Caco-2 (cell line): ENCODE results near the gene SLC38A9. TPM values are rescaled to one million over a fixed set of nuclear protein-coding genes. Genes with fewer than 3 reads are reported as not detected.
"Not testable (repeated sequence)": the region's sequence is repeated elsewhere in the genome, so short reads cannot be mapped to it uniquely, and the experiment has no call there.

ENCODE experiments used
- BruUV-seq: library from RNA; stranded (reverse); fragments of 400-500 nt; replicated peaks from 2 replicates; lab custom pipeline; 2021; lab: Mats Ljungman, UMichigan
- CTCF ChIA-PET: fragments of 300-600 bp; sonication (Branson Sonifier 250); formaldehyde crosslinking; loops from one replicate; lab custom pipeline; 2022; ENCODE audit warnings: antibody characterized with exemption; lab: Charles Lee
- POLR2A ChIA-PET: fragments of 300-600 bp; sonication (Branson Sonifier 250); formaldehyde crosslinking; loops from one replicate; lab custom pipeline; 2022; ENCODE audit warnings: antibody characterized with exemption; lab: Charles Lee
- DNase-seq, 2 experiments: peaks; one replicate each; pipeline versions ENCODE4 v3.0.0 to v3.0.0-alpha.2; 2020 to 2022
- H3K27me3 ChIP-seq: replicated peaks from 2 replicates; pipeline ENCODE4 v1.6.0; 2011; ENCODE audit warnings: low read length; ENCODE audit not compliant: control insufficient read depth, insufficient read depth
- H3K36me3 ChIP-seq: 2 replicates; pipeline ENCODE4 v1.5.1; 2011; ENCODE audit warnings: low read length; ENCODE audit not compliant: control insufficient read depth, insufficient read depth
- H3K4me1 ChIP-seq: fragments of 250-450 bp; sonication (Bioruptor Pico); 2 replicates; pipeline ENCODE4 v1.5.1; 2020; ENCODE audit warnings: mild to moderate bottlenecking
- H3K4me3 ChIP-seq: 2 replicates; pipeline ENCODE4 v1.5.1; 2011; ENCODE audit warnings: low read depth, mild to moderate bottlenecking, control low read depth, low read length
- H3K9me3 ChIP-seq: fragments of 250-450 bp; sonication (Bioruptor Pico); 2 replicates; pipeline ENCODE4 v1.5.1; 2020; ENCODE audit warnings: mild to moderate bottlenecking, moderate library complexity
- H3K27ac Mint-ChIP-seq: one replicate; pipeline ENCODE4 v1.8.0; 2022; ENCODE audit warnings: mixed read lengths; ENCODE audit not compliant: unreplicated experiment
- H3K27me3 Mint-ChIP-seq: one replicate; pipeline ENCODE4 v1.8.0; 2022; ENCODE audit warnings: mixed read lengths; ENCODE audit not compliant: insufficient read depth, unreplicated experiment
- H3K36me3 Mint-ChIP-seq: one replicate; pipeline ENCODE4 v1.8.0; 2022; ENCODE audit warnings: mild to moderate bottlenecking, mixed read lengths; ENCODE audit not compliant: insufficient read depth, unreplicated experiment
- H3K4me1 Mint-ChIP-seq: one replicate; pipeline ENCODE4 v1.8.0; 2022; ENCODE audit warnings: low read depth, mixed read lengths; ENCODE audit not compliant: unreplicated experiment
- H3K4me3 Mint-ChIP-seq: one replicate; pipeline ENCODE4 v1.8.0; 2022; ENCODE audit warnings: mild to moderate bottlenecking, moderate library complexity, mixed read lengths; ENCODE audit not compliant: unreplicated experiment
- H3K9me3 Mint-ChIP-seq: one replicate; pipeline ENCODE4 v1.8.0; 2022; ENCODE audit warnings: mixed read lengths; ENCODE audit not compliant: unreplicated experiment
- CTCF ChIP-seq, 2 experiments: fragments of 200-600 bp in 1 of 2; IDR thresholded peaks; 1 replicate in 1 of 2; 2 replicates in 1 of 2; pipeline versions ENCODE4 v1.5.1 to v1.8.0; 2011 to 2022; ENCODE audit warnings: antibody characterized with exemption in 1 of 2, control low read depth in 1 of 2, inconsistent platforms in 1 of 2, low read depth in 1 of 2, low read length in 1 of 2, mild to moderate bottlenecking in 1 of 2, moderate library complexity in 1 of 2; ENCODE audit not compliant: insufficient read depth in 1 of 2, severe bottlenecking in 1 of 2, unreplicated experiment in 1 of 2
- intact Hi-C: fragments of 100-400 bp; cut with micrococcal nuclease; formaldehyde crosslinking; loops from one replicate; pipeline ENCODE4 v1.10.0; 2022; ENCODE audit not compliant: unreplicated experiment
- total RNA-seq: library from RNA; stranded (reverse); gene quantifications from 2 replicates; pipeline ENCODE4 v1.2.3, GENCODE V29; 2022

SLC38A9 gene
- total RNA-seq, 1 experiment from 2014 or later = 66.9 TPM

GRCh38 chr5:55609413-55609812 lies 102.7 kb downstream of the SLC38A9 start:
- CTCF ChIA-PET = no interaction called here
- H3K4me1 Mint-ChIP-seq = peaks cover 5% of the 10 kb centered on the region
- TF ChIP-seq CTCF (IDR thresholded peaks at IDR 0.05; ENCODE audit: insufficient read depth in 1 of 2, low read depth in 1 of 2, low read length in 1 of 2, severe bottlenecking in 1 of 2, unreplicated experiment in 1 of 2) = no peak

GRCh38 chr5:55608595-55609349 lies 103.4 kb downstream of the SLC38A9 start:
- 0 out of 2 replicates have a peak, but pooled peaks cover 4% of the 10 kb centered on the region for H3K4me1 ChIP-seq
- intact Hi-C loops = no loop called here
- H3K27ac Mint-ChIP-seq = no peak overlapping the region
- TF ChIP-seq CTCF (IDR thresholded peaks at IDR 0.05; ENCODE audit: insufficient read depth in 1 of 2, low read depth in 1 of 2, low read length in 1 of 2, severe bottlenecking in 1 of 2, unreplicated experiment in 1 of 2) = no peak
- no peaks in the 10 kb centered on the region for H3K27me3 Mint-ChIP-seq
- no peaks in the 10 kb centered on the region for H3K27me3 ChIP-seq
- DNase-seq = no peak
- peaks cover 6% of the 10 kb centered on the region for H3K9me3 ChIP-seq
- no peaks in the 10 kb centered on the region for H3K9me3 Mint-ChIP-seq
- CTCF ChIA-PET = no interaction called here
- BruUV-seq = no TSS peak
- H3K36me3 Mint-ChIP-seq = no peaks in the 10 kb centered on the region
- no peaks in the 10 kb centered on the region for H3K36me3 ChIP-seq
- POLR2A ChIA-PET = no interaction called here
- H3K4me1 Mint-ChIP-seq = peaks cover 5% of the 10 kb centered on the region
- H3K4me3 Mint-ChIP-seq = no peak overlapping the region
- no peak overlapping the region for H3K4me3 ChIP-seq

More at GRCh38 chr5:55609413-55609812, 102.7 kb downstream of the SLC38A9 start:
- intact Hi-C loops = no loop called here
- Histone ChIP-seq H3K4me3 (no peak overlapping the region), H3K9me3 (peaks cover 6% of the 10 kb centered on the region), H3K36me3 (no peaks in the 10 kb centered on the region), H3K27me3 (no peaks in the 10 kb centered on the region), H3K4me1 (0 out of 2 replicates have a peak, but pooled peaks cover 4% of the 10 kb centered on the region)
- POLR2A ChIA-PET = no interaction called here
- Mint-ChIP-seq H3K4me3 (no peak overlapping the region), H3K27ac (no peak overlapping the region), H3K27me3 (no peaks in the 10 kb centered on the region), H3K36me3 (no peaks in the 10 kb centered on the region), H3K9me3 (no peaks in the 10 kb centered on the region)
- no TSS peak for BruUV-seq
- DNase-seq = no peak

GRCh38 chr5:55607309-55607708 lies 104.8 kb downstream of the SLC38A9 start:
- CTCF ChIA-PET, H3K9me3 Mint-ChIP-seq, H3K27ac Mint-ChIP-seq, H3K4me1 Mint-ChIP-seq, H3K27me3 Mint-ChIP-seq, H3K4me3 Mint-ChIP-seq, intact Hi-C loops, DNase-seq, H3K9me3 ChIP-seq, H3K36me3 Mint-ChIP-seq, POLR2A ChIA-PET, H3K27me3 ChIP-seq, H3K36me3 ChIP-seq, H3K4me3 ChIP-seq, BruUV-seq: not testable (repeated sequence)
- H3K4me1 ChIP-seq = peaks cover 11% of the 10 kb centered on the region
